HG02970 (cell line): ENCODE measurements around the gene LGALS1.

Experiments used
- ATAC-seq: cut with Tn5 transposase; IDR thresholded peaks from one replicate; pipeline ENCODE4 v1.9.1; 2021; ENCODE audit warnings: mild to moderate bottlenecking, moderate library complexity, moderate number of reproducible peaks; ENCODE audit not compliant: unreplicated experiment, low FRiP score

The LGALS1 gene

GRCh38 chr22:37660709-37661045 lies 14.8 kb upstream of the LGALS1 start:
- no peak for ATAC-seq

- ATAC-seq: no peak
These were observed 14.1 kb upstream of the LGALS1 start for GRCh38 chr22:37661160-37661924.

- no peak for ATAC-seq
These were observed 13.4 kb upstream of the LGALS1 start for GRCh38 chr22:37662039-37662438.

- no peak for ATAC-seq
These were observed 11.8 kb upstream of the LGALS1 start for GRCh38 chr22:37663521-37664140.

- ATAC-seq: no peak
These were observed 11.0 kb upstream of the LGALS1 start for GRCh38 chr22:37664249-37665101.

GRCh38 chr22:37665487-37665886 lies 9.9 kb upstream of the LGALS1 start:
- no peak for ATAC-seq

- no peak for ATAC-seq
These were observed 5.8 kb upstream of the LGALS1 start for GRCh38 chr22:37669586-37669985.

GRCh38 chr22:37672206-37672919 lies 3.1 kb upstream of the LGALS1 start:
- no peak for ATAC-seq

- no peak for ATAC-seq
These were observed 2.4 kb upstream of the LGALS1 start for GRCh38 chr22:37672920-37673455.

- no peak for ATAC-seq
These were observed 1.2 kb upstream of the LGALS1 start for GRCh38 chr22:37674248-37674647.

GRCh38 chr22:37675930-37676735 lies 697 bp downstream of the LGALS1 start:
- ATAC-seq: no peak

GRCh38 chr22:37676736-37677492 lies 1.5 kb downstream of the LGALS1 start:
- peak; percentile 42 for ATAC-seq

GRCh38 chr22:37677493-37677974 lies 2.1 kb downstream of the LGALS1 start:
- ATAC-seq: peak; percentile 4

GRCh38 chr22:37678372-37678771 lies 2.9 kb downstream of the LGALS1 start:
- ATAC-seq: no peak

- no peak for ATAC-seq
These were observed 4.2 kb downstream of the LGALS1 start for GRCh38 chr22:37679670-37680069.

GRCh38 chr22:37680191-37680851 lies 4.9 kb downstream of the LGALS1 start:
- no peak for ATAC-seq

- no peak for ATAC-seq
These were observed 5.6 kb downstream of the LGALS1 start for GRCh38 chr22:37681001-37681424.

GRCh38 chr22:37681556-37682049 lies 6.2 kb downstream of the LGALS1 start:
- ATAC-seq: no peak
